H7 (cell line): Measurements from ENCODE around the gene DPYD. TPM values are rescaled to one million over a fixed set of nuclear protein-coding genes. Genes with fewer than 3 reads are reported as not detected.
A peak's percentile ranks its signal among the peaks of the same experiment; 100 is the strongest.
"Not testable (repeated sequence)": the region's sequence is repeated elsewhere in the genome, so short reads cannot be mapped to it uniquely, and the experiment has no call there.

ENCODE experiments used
- DNase-seq: peaks from one replicate; pipeline ENCODE4 v3.0.0; 2012
- H3K27me3 ChIP-seq: 2 replicates; pipeline ENCODE4 v1.6.0; 2011; ENCODE audit warnings: mild to moderate bottlenecking, low read length; ENCODE audit not compliant: control insufficient read depth, insufficient read depth
- H3K36me3 ChIP-seq: replicated peaks from 2 replicates; pipeline ENCODE4 v1.5.1; 2011; ENCODE audit warnings: low read length; ENCODE audit not compliant: control insufficient read depth, insufficient read depth
- H3K4me3 ChIP-seq: 2 replicates; pipeline ENCODE4 v1.5.1; 2011; ENCODE audit warnings: low read depth, mild to moderate bottlenecking, control low read depth, low read length, moderate library complexity; ENCODE audit not compliant: insufficient read depth
- total RNA-seq: library from RNA; depleted of rRNA; stranded (reverse); fragments of >200 nt; shearing (Covaris generic); gene quantifications from 2 replicates; pipeline ENCODE4 v1.2.3, GENCODE V29; 2014

DPYD gene
- total RNA-seq, 1 experiment from 2014 or later: 0.59 TPM

- Histone ChIP-seq H3K36me3 (no peaks in the 10 kb centered on the region), H3K27me3 (no peaks in the 10 kb centered on the region), H3K4me3 (no peak overlapping the region)
- no peak for DNase-seq
Observed at GRCh38 chr1:97265630-97266029, 655.2 kb downstream of the DPYD start.

GRCh38 chr1:97262842-97263241 lies 658.0 kb downstream of the DPYD start:
- H3K4me3 ChIP-seq: no peak overlapping the region
- no peaks in the 10 kb centered on the region for H3K27me3 ChIP-seq
- no peak for DNase-seq
- no peaks in the 10 kb centered on the region for H3K36me3 ChIP-seq

- Histone ChIP-seq H3K4me3 (no peak overlapping the region), H3K36me3 (no peaks in the 10 kb centered on the region), H3K27me3 (no peaks in the 10 kb centered on the region)
- DNase-seq: no peak
Observed at GRCh38 chr1:97258597-97258996, 662.2 kb downstream of the DPYD start.

- Histone ChIP-seq H3K36me3 (no peaks in the 10 kb centered on the region), H3K27me3 (no peaks in the 10 kb centered on the region), H3K4me3 (no peak overlapping the region)
- no peak for DNase-seq
Observed at GRCh38 chr1:97254731-97255463, 665.9 kb downstream of the DPYD start.

GRCh38 chr1:97252925-97253324 lies 667.9 kb downstream of the DPYD start:
- H3K36me3 ChIP-seq: no peaks in the 10 kb centered on the region
- no peak overlapping the region for H3K4me3 ChIP-seq
- DNase-seq: no peak
- H3K27me3 ChIP-seq: no peaks in the 10 kb centered on the region

GRCh38 chr1:97252076-97252475 lies 668.8 kb downstream of the DPYD start:
- Histone ChIP-seq H3K27me3 (no peaks in the 10 kb centered on the region), H3K4me3 (no peak overlapping the region), H3K36me3 (no peaks in the 10 kb centered on the region)
- DNase-seq: no peak

GRCh38 chr1:97247196-97247595 lies 673.6 kb downstream of the DPYD start:
- no peak for DNase-seq
- H3K27me3 ChIP-seq: no peaks in the 10 kb centered on the region
- H3K4me3 ChIP-seq: no peak overlapping the region
- H3K36me3 ChIP-seq: no peaks in the 10 kb centered on the region

- no peak for DNase-seq
- Histone ChIP-seq H3K27me3 (no peaks in the 10 kb centered on the region), H3K4me3 (no peak overlapping the region), H3K36me3 (no peaks in the 10 kb centered on the region)
Observed at GRCh38 chr1:97245682-97246081, 675.2 kb downstream of the DPYD start.

- Histone ChIP-seq H3K4me3 (no peak overlapping the region), H3K36me3 (no peaks in the 10 kb centered on the region), H3K27me3 (no peaks in the 10 kb centered on the region)
- DNase-seq: no peak
Observed at GRCh38 chr1:97245026-97245425, 675.8 kb downstream of the DPYD start.

GRCh38 chr1:97243973-97244560 lies 676.8 kb downstream of the DPYD start:
- H3K36me3 ChIP-seq: no peaks in the 10 kb centered on the region
- no peak overlapping the region for H3K4me3 ChIP-seq
- DNase-seq: peak; percentile 1
- no peaks in the 10 kb centered on the region for H3K27me3 ChIP-seq

GRCh38 chr1:97238816-97239215 lies 682.0 kb downstream of the DPYD start:
- H3K27me3 ChIP-seq: no peaks in the 10 kb centered on the region
- DNase-seq: no peak
- no peaks in the 10 kb centered on the region for H3K36me3 ChIP-seq
- H3K4me3 ChIP-seq: no peak overlapping the region

GRCh38 chr1:97231354-97231753 lies 689.5 kb downstream of the DPYD start:
- not testable (repeated sequence) for DNase-seq, H3K36me3 ChIP-seq, H3K27me3 ChIP-seq, H3K4me3 ChIP-seq

- Histone ChIP-seq H3K4me3 (no peak overlapping the region), H3K27me3 (no peaks in the 10 kb centered on the region), H3K36me3 (no peaks in the 10 kb centered on the region)
- no peak for DNase-seq
Observed at GRCh38 chr1:97212671-97213070, 708.2 kb downstream of the DPYD start.

- H3K27me3 ChIP-seq: no peaks in the 10 kb centered on the region
- no peak for DNase-seq
- H3K36me3 ChIP-seq: no peaks in the 10 kb centered on the region
- no peak overlapping the region for H3K4me3 ChIP-seq
Observed at GRCh38 chr1:97210307-97210706, 710.5 kb downstream of the DPYD start.

GRCh38 chr1:97209381-97209957 lies 711.4 kb downstream of the DPYD start:
- H3K36me3 ChIP-seq: no peaks in the 10 kb centered on the region
- H3K27me3 ChIP-seq: no peaks in the 10 kb centered on the region
- no peak for DNase-seq

More at GRCh38 chr1:97209381-97209957, 711.4 kb downstream of the DPYD start:
- H3K4me3 ChIP-seq: no peak overlapping the region
